Cardiac muscle cell (in vitro differentiated cells and primary cell): ENCODE measurements around the gene NPY. TPM values are rescaled to one million over a fixed set of nuclear protein-coding genes. Genes with fewer than 3 reads are reported as not detected.

ENCODE experiments used
- DNase-seq, 2 donors: peaks; one replicate each; pipeline versions ENCODE4 v3.0.0 to v3.0.0-alpha.2; 2010 to 2017; ENCODE audit warnings: low read depth in 1 of 2, low spot score in 1 of 2
- H3K27ac ChIP-seq: fragments of 200-600 bp; sonication (generic); 2 replicates; pipeline ENCODE4 v1.5.1; 2016
- H3K27me3 ChIP-seq: fragments of 200-600 bp; sonication (generic); 2 replicates; pipeline ENCODE4 v1.6.0; 2016; ENCODE audit warnings: control low read depth
- H3K36me3 ChIP-seq: fragments of 200-600 bp; sonication (generic); 2 replicates; pipeline ENCODE4 v1.5.1; 2016; ENCODE audit warnings: control low read depth
- H3K4me1 ChIP-seq: fragments of 200-600 bp; sonication (generic); 2 replicates; pipeline ENCODE4 v1.8.1; 2017; ENCODE audit warnings: low read depth, mild to moderate bottlenecking, mixed run types
- H3K4me3 ChIP-seq: fragments of 200-600 bp; sonication (generic); 2 replicates; pipeline ENCODE4 v1.5.1; 2016; ENCODE audit warnings: mild to moderate bottlenecking
- H3K9me3 ChIP-seq: fragments of 200-600 bp; sonication (generic); 2 replicates; pipeline ENCODE4 v1.5.1; 2017; ENCODE audit warnings: low read depth, mild to moderate bottlenecking, control low read depth
- CTCF ChIP-seq: IDR thresholded peaks from 2 replicates; pipeline ENCODE4 v1.5.1; 2012; ENCODE audit warnings: low read depth, mild to moderate bottlenecking, low read length
- polyA plus RNA-seq: library from polyadenylated mRNA; unstranded; fragments of >200 nt; fragmentation: Nextera tagmentation; extraction: Ambion mirVana; gene quantifications from 2 replicates; pipeline ENCODE4 v1.2.1, GENCODE V29; 2016
- total RNA-seq: library from RNA; depleted of rRNA; stranded (reverse); fragments of >200 nt; gene quantifications from 2 replicates; pipeline ENCODE4 v1.2.3, GENCODE V29; 2016

NPY gene
- total and polyA plus RNA-seq, 2 experiments from 2014 or later: 3.5 to 5.1 TPM

DNA sequence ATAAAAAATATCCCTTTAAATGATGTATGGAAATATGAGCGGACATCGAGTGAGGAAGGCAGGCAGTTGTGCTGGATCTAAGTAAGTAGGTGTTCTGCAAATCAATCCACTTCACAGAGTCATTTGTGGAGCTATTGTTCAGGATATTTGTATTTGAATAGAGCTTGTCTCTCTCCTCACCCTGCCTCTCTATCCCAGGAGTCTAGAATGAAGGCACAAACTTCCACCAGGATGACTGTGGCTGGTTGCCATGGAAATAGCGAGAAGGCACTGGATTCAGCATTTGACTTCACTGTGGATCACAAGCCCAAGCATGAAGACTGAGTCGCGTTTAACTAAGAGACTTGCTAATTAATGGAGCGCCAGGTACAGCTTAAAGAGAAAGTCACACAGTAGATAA lies 53.2 kb downstream of the NPY start:
- no peaks in the 10 kb centered on the region for H3K9me3 ChIP-seq
- H3K27ac ChIP-seq: no peak overlapping the region
- TF ChIP-seq CTCF: no peak
- no peak for DNase-seq
- no peaks in the 10 kb centered on the region for H3K36me3 ChIP-seq
- no peak overlapping the region for H3K4me3 ChIP-seq
- H3K4me1 ChIP-seq: peaks cover 11% of the 10 kb centered on the region
- H3K27me3 ChIP-seq: peaks cover 25% of the 10 kb centered on the region

DNA sequence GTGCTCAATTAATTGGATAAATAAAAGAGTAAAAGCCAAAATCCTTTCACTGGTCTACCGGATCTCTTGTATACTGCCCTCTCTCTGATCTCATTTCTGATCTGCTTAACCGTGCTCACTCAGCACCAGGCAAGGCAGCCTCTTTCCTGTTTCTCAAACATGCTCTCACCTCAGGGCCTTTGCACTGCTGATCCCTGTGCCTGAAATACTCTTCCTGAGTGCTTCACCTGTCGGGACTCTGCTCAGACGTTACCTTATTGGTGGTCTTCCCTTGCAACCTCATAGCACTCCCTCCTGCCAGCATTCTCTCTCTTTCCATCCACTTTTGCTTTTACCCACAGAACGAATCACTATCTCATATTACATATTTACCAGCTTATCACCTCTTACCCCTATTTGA lies 55.6 kb downstream of the NPY start:
- Histone ChIP-seq H3K4me1 (peaks cover 11% of the 10 kb centered on the region), H3K9me3 (no peaks in the 10 kb centered on the region), H3K4me3 (no peak overlapping the region), H3K27me3 (peaks cover 19% of the 10 kb centered on the region), H3K27ac (no peak overlapping the region), H3K36me3 (no peaks in the 10 kb centered on the region)
- DNase-seq: no peak
- no peak for TF ChIP-seq CTCF

DNA sequence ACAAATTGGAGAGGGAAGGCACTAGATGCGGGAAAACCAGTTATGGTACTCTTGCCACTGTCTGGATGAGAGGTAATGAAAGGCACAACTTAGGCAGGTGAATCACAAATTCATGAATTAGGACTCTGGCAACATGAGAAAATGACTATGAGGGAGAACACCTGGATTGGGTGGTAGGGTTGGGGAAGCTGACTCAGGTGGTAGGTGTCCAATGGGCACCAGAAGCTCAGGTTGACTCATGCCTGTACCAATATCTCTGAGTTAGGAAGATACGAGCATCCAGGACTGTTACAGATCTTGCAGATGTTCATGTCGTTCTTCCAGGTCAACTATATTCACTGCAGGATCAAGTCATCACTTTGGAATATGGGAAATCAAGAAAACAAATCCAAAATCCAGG lies 56.7 kb downstream of the NPY start:
- Histone ChIP-seq H3K27ac (no peak overlapping the region), H3K9me3 (no peaks in the 10 kb centered on the region), H3K27me3 (peaks cover 19% of the 10 kb centered on the region), H3K4me1 (peaks cover 11% of the 10 kb centered on the region), H3K4me3 (no peak overlapping the region), H3K36me3 (no peaks in the 10 kb centered on the region)
- no peak for DNase-seq
- TF ChIP-seq CTCF: no peak
